IPS-15b (cell line): ENCODE data around the gene MIA2.

ENCODE experiments used
- H3K27me3 ChIP-seq: one replicate; pipeline ENCODE4 v1.6.1; 2013; ENCODE audit warnings: low read length; ENCODE audit not compliant: control insufficient read depth, insufficient read depth
- H3K36me3 ChIP-seq: one replicate; pipeline ENCODE4 v1.6.1; 2013; ENCODE audit warnings: low read length; ENCODE audit not compliant: control insufficient read depth, insufficient read depth
- H3K4me1 ChIP-seq: one replicate; pipeline ENCODE4 v1.6.1; 2013; ENCODE audit warnings: mild to moderate bottlenecking, low read length; ENCODE audit not compliant: control insufficient read depth, insufficient read depth
- H3K4me3 ChIP-seq: one replicate; pipeline ENCODE4 v1.5.1; 2013; ENCODE audit warnings: low read depth, low read length
- H3K9ac ChIP-seq: one replicate; pipeline ENCODE4 v1.6.1; 2013; ENCODE audit warnings: low read depth, mild to moderate bottlenecking, low read length
- H3K9me3 ChIP-seq: one replicate; pipeline ENCODE4 v1.6.1; 2013; ENCODE audit warnings: mild to moderate bottlenecking, low read length; ENCODE audit not compliant: control insufficient read depth, insufficient read depth

The MIA2 gene

GRCh38 chr14:39264558-39264957 lies 30.8 kb downstream of the MIA2 start:
- no peaks in the 10 kb centered on the region for H3K9me3 ChIP-seq
- no peak overlapping the region for H3K9ac ChIP-seq
- H3K4me1 ChIP-seq: no peaks in the 10 kb centered on the region
- H3K4me3 ChIP-seq: no peak overlapping the region
- peaks cover 9% of the 10 kb centered on the region for H3K27me3 ChIP-seq
- no peaks in the 10 kb centered on the region for H3K36me3 ChIP-seq

GRCh38 chr14:39265033-39265432 lies 31.3 kb downstream of the MIA2 start:
- Histone ChIP-seq H3K9ac (no peak overlapping the region), H3K27me3 (peaks cover 9% of the 10 kb centered on the region), H3K9me3 (no peaks in the 10 kb centered on the region), H3K36me3 (no peaks in the 10 kb centered on the region), H3K4me1 (no peaks in the 10 kb centered on the region), H3K4me3 (no peak overlapping the region)

- H3K4me3 ChIP-seq: peak overlapping the region; percentile 88
- H3K36me3 ChIP-seq: no peaks in the 10 kb centered on the region
- H3K9me3 ChIP-seq: no peaks in the 10 kb centered on the region
- no peaks in the 10 kb centered on the region for H3K4me1 ChIP-seq
- no peak overlapping the region for H3K9ac ChIP-seq
- H3K27me3 ChIP-seq: peaks cover 9% of the 10 kb centered on the region
Measured at GRCh38 chr14:39265806-39266524, 32.2 kb downstream of the MIA2 start.

GRCh38 chr14:39266525-39266870 lies 32.8 kb downstream of the MIA2 start:
- H3K36me3 ChIP-seq: no peaks in the 10 kb centered on the region
- H3K27me3 ChIP-seq: peaks cover 9% of the 10 kb centered on the region
- peak overlapping the region; percentile 84 for H3K9ac ChIP-seq
- peaks cover 3% of the 10 kb centered on the region for H3K9me3 ChIP-seq
- no peaks in the 10 kb centered on the region for H3K4me1 ChIP-seq
- H3K4me3 ChIP-seq: peak overlapping the region; percentile 88

- H3K9ac ChIP-seq: peak overlapping the region; percentile 84
- peaks cover 4% of the 10 kb centered on the region for H3K9me3 ChIP-seq
- H3K4me1 ChIP-seq: no peaks in the 10 kb centered on the region
- peak overlapping the region; percentile 88 for H3K4me3 ChIP-seq
- H3K36me3 ChIP-seq: no peaks in the 10 kb centered on the region
- peaks cover 9% of the 10 kb centered on the region for H3K27me3 ChIP-seq
Measured at GRCh38 chr14:39266871-39267607, 33.3 kb downstream of the MIA2 start.

- H3K27me3 ChIP-seq: peaks cover 9% of the 10 kb centered on the region
- peak overlapping the region; percentile 88 for H3K4me3 ChIP-seq
Measured at GRCh38 chr14:39267608-39268005, 33.9 kb downstream of the MIA2 start.

GRCh38 chr14:39268393-39268792 lies 34.7 kb downstream of the MIA2 start:
- Histone ChIP-seq H3K27me3 (peaks cover 9% of the 10 kb centered on the region), H3K36me3 (no peaks in the 10 kb centered on the region), H3K9me3 (peaks cover 4% of the 10 kb centered on the region), H3K4me1 (no peaks in the 10 kb centered on the region), H3K4me3 (peak overlapping the region; percentile 3), H3K9ac (no peak overlapping the region)

More at GRCh38 chr14:39267608-39268005, 33.9 kb downstream of the MIA2 start:
- Histone ChIP-seq H3K36me3 (no peaks in the 10 kb centered on the region), H3K4me1 (no peaks in the 10 kb centered on the region), H3K9ac (peak overlapping the region; percentile 84), H3K9me3 (peaks cover 4% of the 10 kb centered on the region)

GRCh38 chr14:39272918-39273317 lies 39.2 kb downstream of the MIA2 start:
- no peak overlapping the region for H3K4me3 ChIP-seq
- peaks cover 4% of the 10 kb centered on the region for H3K9me3 ChIP-seq
- no peak overlapping the region for H3K9ac ChIP-seq
- no peaks in the 10 kb centered on the region for H3K4me1 ChIP-seq
- peaks cover 8% of the 10 kb centered on the region for H3K27me3 ChIP-seq
- no peaks in the 10 kb centered on the region for H3K36me3 ChIP-seq

- Histone ChIP-seq H3K27me3 (no peaks in the 10 kb centered on the region), H3K9ac (no peak overlapping the region), H3K36me3 (no peaks in the 10 kb centered on the region), H3K4me1 (no peaks in the 10 kb centered on the region), H3K9me3 (peaks cover 4% of the 10 kb centered on the region), H3K4me3 (no peak overlapping the region)
Measured at GRCh38 chr14:39275395-39275794, 41.7 kb downstream of the MIA2 start.

GRCh38 chr14:39276005-39276404 lies 42.3 kb downstream of the MIA2 start:
- Histone ChIP-seq H3K36me3 (no peaks in the 10 kb centered on the region), H3K4me1 (no peaks in the 10 kb centered on the region), H3K9ac (no peak overlapping the region), H3K9me3 (peaks cover 4% of the 10 kb centered on the region), H3K27me3 (no peaks in the 10 kb centered on the region), H3K4me3 (no peak overlapping the region)

GRCh38 chr14:39276579-39277114 lies 42.9 kb downstream of the MIA2 start:
- Histone ChIP-seq H3K36me3 (no peaks in the 10 kb centered on the region), H3K4me1 (no peaks in the 10 kb centered on the region), H3K4me3 (no peak overlapping the region), H3K27me3 (no peaks in the 10 kb centered on the region), H3K9me3 (no peaks in the 10 kb centered on the region), H3K9ac (no peak overlapping the region)

GRCh38 chr14:39279515-39279914 lies 45.8 kb downstream of the MIA2 start:
- H3K36me3 ChIP-seq: no peaks in the 10 kb centered on the region
- H3K4me3 ChIP-seq: no peak overlapping the region
- no peaks in the 10 kb centered on the region for H3K9me3 ChIP-seq
- H3K27me3 ChIP-seq: no peaks in the 10 kb centered on the region
- no peaks in the 10 kb centered on the region for H3K4me1 ChIP-seq
- no peak overlapping the region for H3K9ac ChIP-seq
